PC-3 (cell line): ENCODE measurements around the gene IVNS1ABP. TPM values are rescaled to one million over a fixed set of nuclear protein-coding genes. Genes with fewer than 3 reads are reported as not detected.

ENCODE experiments used
- ATAC-seq: fragments of 200-7000 bp; cut with Tn5 transposase; 2 replicates; pipeline ENCODE4 v1.9.1; 2020; ENCODE audit warnings: mild to moderate bottlenecking, moderate library complexity
- BruUV-seq: library from RNA; stranded (reverse); fragments of 400-500 nt; replicated peaks from 2 replicates; lab custom pipeline; 2021; lab: Mats Ljungman, UMichigan
- CTCF ChIA-PET: fragments of 300-600 bp; sonication (Branson Sonifier 250); formaldehyde crosslinking; loops from one replicate; lab custom pipeline; 2022; ENCODE audit warnings: antibody characterized with exemption; lab: Charles Lee
- POLR2A ChIA-PET: fragments of 300-600 bp; sonication (Branson Sonifier 250); formaldehyde crosslinking; loops from one replicate; lab custom pipeline; 2022; ENCODE audit warnings: antibody characterized with exemption; ENCODE audit not compliant: unreplicated experiment; lab: Charles Lee
- DNase-seq: peaks from one replicate; pipeline ENCODE4 v3.0.0-alpha.2; 2015
- H2AFZ ChIP-seq: fragments of 300-600 bp; sonication (generic); 2 replicates; pipeline ENCODE4 v1.6.0; 2016; ENCODE audit warnings: antibody characterized with exemption, low read length
- H3F3A ChIP-seq: fragments of 300-600 bp; sonication (generic); one replicate; pipeline ENCODE4 v1.6.0; 2017; ENCODE audit warnings: antibody characterized with exemption, low read length, control low read depth, mild to moderate bottlenecking; ENCODE audit not compliant: unreplicated experiment
- H3K27ac ChIP-seq: fragments of 300-600 bp; sonication (generic); 2 replicates; pipeline ENCODE4 v1.5.1; 2016; ENCODE audit warnings: mild to moderate bottlenecking, low read length
- H3K27me3 ChIP-seq: fragments of 300-600 bp; sonication (generic); 2 replicates; pipeline ENCODE4 v1.6.1; 2016; ENCODE audit warnings: low read length, mixed read lengths
- H3K36me3 ChIP-seq: fragments of 300-600 bp; sonication (generic); 2 replicates; pipeline ENCODE4 v1.6.1; 2016; ENCODE audit warnings: low read depth, mixed run types, low read length, mixed read lengths
- H3K4me1 ChIP-seq: fragments of 300-600 bp; sonication (generic); 2 replicates; pipeline ENCODE4 v1.5.1; 2016; ENCODE audit warnings: low read length; ENCODE audit not compliant: insufficient read depth
- H3K4me2 ChIP-seq: fragments of 300-600 bp; sonication (generic); 2 replicates; pipeline ENCODE4 v1.6.0; 2016; ENCODE audit warnings: low read length
- H3K4me3 ChIP-seq: fragments of 300-600 bp; sonication (generic); 2 replicates; pipeline ENCODE4 v1.5.1; 2016; ENCODE audit warnings: mild to moderate bottlenecking, low read length, mixed read lengths
- H3K79me2 ChIP-seq: fragments of 300-600 bp; sonication (generic); 2 replicates; pipeline ENCODE4 v1.6.1; 2017; ENCODE audit warnings: low read length, mixed read lengths
- H3K9ac ChIP-seq: fragments of 300-600 bp; sonication (generic); 2 replicates; pipeline ENCODE4 v1.6.0; 2016; ENCODE audit warnings: mild to moderate bottlenecking, low read length
- H3K9me2 ChIP-seq: fragments of 300-600 bp; sonication (generic); replicated peaks from 2 replicates; pipeline ENCODE4 v1.6.1; 2016; ENCODE audit warnings: mixed run types, low read length, mixed read lengths
- H3K9me3 ChIP-seq: fragments of 300-600 bp; sonication (generic); 2 replicates; pipeline ENCODE4 v1.6.1; 2016; ENCODE audit warnings: low read length, mixed read lengths
- H4K20me1 ChIP-seq: fragments of 300-600 bp; sonication (generic); 2 replicates; pipeline ENCODE4 v1.6.1; 2016; ENCODE audit warnings: low read length, mixed read lengths
- CTCF ChIP-seq: fragments of 300-600 bp; sonication (generic); conservative IDR thresholded peaks from 2 replicates; pipeline ENCODE4 v1.5.1; 2017; ENCODE audit warnings: antibody characterized with exemption, low read depth, mild to moderate bottlenecking, low read length
- EZH2 ChIP-seq: fragments of 300-600 bp; sonication (generic); IDR thresholded peaks from one replicate; pipeline ENCODE4 v1.6.1; 2017; ENCODE audit warnings: antibody characterized with exemption, mild to moderate bottlenecking, low read length; ENCODE audit not compliant: unreplicated experiment
- EZH2phosphoT487 ChIP-seq: fragments of 300-600 bp; sonication (generic); IDR thresholded peaks from 2 replicates; pipeline ENCODE4 v1.6.1; 2018; ENCODE audit warnings: mild to moderate bottlenecking, antibody characterized with exemption, low read length, borderline replicate concordance
- intact Hi-C: fragments of 100-400 bp; cut with micrococcal nuclease; formaldehyde crosslinking; loops from 2 replicates; pipeline ENCODE4 v1.9.0; 2023
- total RNA-seq: library from RNA; depleted of rRNA; stranded (reverse); fragments of >200 nt; gene quantifications from 2 replicates; pipeline ENCODE4 v1.2.3, GENCODE V29; 2014

Gene IVNS1ABP
- total RNA-seq, 1 experiment from 2014 or later: 30.7 TPM

GRCh38 chr1:185295091-185295490 is 22.0 kb downstream of the IVNS1ABP start:
- Histone ChIP-seq H4K20me1 (no peaks in the 10 kb centered on the region), H3K79me2 (no peaks in the 10 kb centered on the region), H3K9me3 (no peaks in the 10 kb centered on the region), H3K36me3 (peaks cover 42% of the 10 kb centered on the region), H3K4me3 (no peak overlapping the region), H3K27ac (no peak overlapping the region), H3K4me2 (no peak overlapping the region), H3K27me3 (no peaks in the 10 kb centered on the region), H2AFZ (no peak overlapping the region), H3K4me1 (no peaks in the 10 kb centered on the region), H3K9me2 (no peaks in the 10 kb centered on the region), H3K9ac (no peak overlapping the region), H3F3A (no peaks in the 10 kb centered on the region)
- no TSS peak for BruUV-seq
- POLR2A ChIA-PET: interaction anchor here (0.6 kb wide), 1 partner anchor 35 kb away, joined by 5 read pairs; no protein-coding TSS in a partner anchor
- ATAC-seq (no peak), DNase-seq (no peak)
- intact Hi-C loops: no loop called here
- TF ChIP-seq CTCF: no peak
- no peak for TF ChIP-seq EZH2phosphoT487
- no peak for TF ChIP-seq EZH2
- CTCF ChIA-PET: no interaction called here

- Histone ChIP-seq H3K9me2 (no peaks in the 10 kb centered on the region), H2AFZ (no peak overlapping the region), H3K36me3 (peaks cover 34% of the 10 kb centered on the region; the same call in 1 of the 2 replicates), H3K4me2 (no peak overlapping the region), H4K20me1 (no peaks in the 10 kb centered on the region), H3F3A (no peaks in the 10 kb centered on the region), H3K9me3 (no peaks in the 10 kb centered on the region), H3K79me2 (no peaks in the 10 kb centered on the region), H3K9ac (no peak overlapping the region), H3K4me1 (no peaks in the 10 kb centered on the region), H3K27me3 (no peaks in the 10 kb centered on the region), H3K4me3 (no peak overlapping the region), H3K27ac (no peak overlapping the region)
- TF ChIP-seq EZH2 (no peak), EZH2phosphoT487 (no peak), CTCF (no peak)
- BruUV-seq: no TSS peak
- intact Hi-C loops: loop anchor here (5.0 kb wide), 1 partner anchor 57 kb away; no protein-coding TSS in a partner anchor
- POLR2A ChIA-PET: no interaction called here
- DNase-seq (no peak), ATAC-seq (no peak)
- CTCF ChIA-PET: no interaction called here
These were observed 23.0 kb downstream of the IVNS1ABP start for GRCh38 chr1:185293967-185294542.

GRCh38 chr1:185292237-185292636 is 24.8 kb downstream of the IVNS1ABP start:
- H3K9me2 ChIP-seq: no peaks in the 10 kb centered on the region
- ChIA-PET POLR2A (no interaction called here), CTCF (no interaction called here)
- no peaks in the 10 kb centered on the region for H3K9me3 ChIP-seq
- H2AFZ ChIP-seq: no peak overlapping the region
- no peak overlapping the region for H3K27ac ChIP-seq
- no peaks in the 10 kb centered on the region for H3K79me2 ChIP-seq
- H3K9ac ChIP-seq: no peak overlapping the region
- H4K20me1 ChIP-seq: no peaks in the 10 kb centered on the region
- no peak for ATAC-seq
- H3F3A ChIP-seq: no peaks in the 10 kb centered on the region
- DNase-seq: no peak
- no peaks in the 10 kb centered on the region for H3K27me3 ChIP-seq
- intact Hi-C loops: loop anchor here (5.0 kb wide), 1 partner anchor 55 kb away; no protein-coding TSS in a partner anchor
- H3K4me3 ChIP-seq: no peak overlapping the region
- H3K4me2 ChIP-seq: no peak overlapping the region
- TF ChIP-seq CTCF (no peak), EZH2 (no peak), EZH2phosphoT487 (no peak)
- BruUV-seq: no TSS peak
- no peaks in the 10 kb centered on the region for H3K4me1 ChIP-seq
- peaks cover 16% of the 10 kb centered on the region; the same call in 1 of the 2 replicates for H3K36me3 ChIP-seq
